Ovary (tissue), 9 donors: ENCODE results near the gene CCDC149. TPM values are rescaled to one million over a fixed set of nuclear protein-coding genes. Genes with fewer than 3 reads are reported as not detected.

ENCODE experiments used
- DNase-seq, 5 donors: peaks; one replicate each; pipeline ENCODE4 v3.0.0-alpha.2; 2019 to 2020
- H3K27ac ChIP-seq, 2 donors: fragments of 200-600 bp; one replicate each; pipeline versions ENCODE4 v1.5.1 to v1.8.0; 2019 to 2022
- H3K27me3 ChIP-seq: fragments of 200-600 bp; one replicate; pipeline ENCODE4 v1.8.0; 2022
- H3K36me3 ChIP-seq: fragments of 200-600 bp; sonication (generic); one replicate; pipeline ENCODE4 v1.5.1; 2019
- H3K4me1 ChIP-seq: one replicate; pipeline ENCODE4 v1.8.1; 2013; ENCODE audit warnings: mild to moderate bottlenecking, moderate library complexity; ENCODE audit not compliant: insufficient read depth
- H3K4me3 ChIP-seq: fragments of 200-600 bp; sonication (generic); one replicate; pipeline ENCODE4 v1.5.1; 2017
- H3K9me3 ChIP-seq, 2 donors: fragments of 200-600 bp in 1 of 2; sonication (generic) in 1 of 2; one replicate each; pipeline versions ENCODE4 v1.5.1 to v1.8.1; 2013 to 2019; ENCODE audit warnings: mild to moderate bottlenecking in 1 of 2, moderate library complexity in 1 of 2
- CTCF ChIP-seq, 3 donors: fragments of 450-650 bp in 2 of 3; fragments of 200-600 bp in 1 of 3; IDR thresholded peaks; one replicate each; pipeline versions ENCODE4 v1.5.1 to v1.8.0; 2016 to 2022; ENCODE audit warnings: antibody characterized with exemption in 3 of 3, mild to moderate bottlenecking in 1 of 3
- EP300 ChIP-seq: sonication (generic); formaldehyde crosslinking; IDR thresholded peaks from one replicate; pipeline ENCODE4 v1.6.1; 2017; ENCODE audit warnings: antibody characterized with exemption
- POLR2A ChIP-seq: fragments of 450-650 bp; IDR thresholded peaks from one replicate; pipeline ENCODE4 v1.6.1; 2017; ENCODE audit warnings: antibody characterized with exemption, mild to moderate bottlenecking, moderate library complexity
- WGBS, 3 donors: extraction: QIAGEN DNeasy Blood & Tissue Kit in 1 of 3; methylation state at CpG; one replicate each; pipeline versions ENCODE4 v1.1.5 to v1.1.7; 2013 to 2017; 5-methylcytosine and 5-hydroxymethylcytosine counted together
- intact Hi-C, 4 donors: fragments of 100-400 bp; cut with DNase I; formaldehyde crosslinking; loops; one replicate each; pipeline versions ENCODE4 v1.11.0 to v1.15.1; 2022 to 2023
- polyA plus RNA-seq, 2 donors: library from polyadenylated mRNA; stranded (reverse); fragments of 200-250 nt in 1 of 2; fragments of 350-450 nt in 1 of 2; fragmentation: Illumina TruSeq in 1 of 2; extraction: RNeasy Lipid Tissue Mini Kit (QIAGEN cat#74804) in 1 of 2; gene quantifications; one replicate each; pipeline ENCODE4 v1.2.3, GENCODE V29; 2013 to 2014
- total RNA-seq, 7 donors: library from RNA; depleted of rRNA in 2 of 7; stranded (reverse); fragments of >200 nt in 2 of 7; fragmentation: NEBNext Ultra II Directional in 3 of 7; extraction: Animal tissue kit (Norgen Biotek cat#: 25700) in 3 of 7; gene quantifications; one replicate each; pipeline versions ENCODE4 v1.1.0 to v1.2.4, GENCODE V29; 2016 to 2023
- donor health status: DM: no; HTN: no; CAD: no; lungs with moderate emphysema.
- donor health status: DM: no; HTN: no; CAD: no.
- donor health status: Bipolar disorder and iron deficiency.
- donor health status: DM: yes; HTN: yes; CAD: no.
- donor health status: DM: no; HTN: no; CAD: no.
- donor health status: DM: yes; HTN: yes; CAD: no.

The CCDC149 gene
- total and polyA plus RNA-seq, 9 donors = 6.2 to 21.7 (median 17.5) TPM

- Histone ChIP-seq H3K27me3 (no peaks in the 10 kb centered on the region), H3K36me3 (no peaks in the 10 kb centered on the region), H3K4me3 (peak overlapping the region; percentile 28), H3K9me3 (no peaks in the 10 kb centered on the region), H3K4me1 (peaks cover 15% of the 10 kb centered on the region), H3K27ac (peak overlapping the region; percentile 53 to 70)
- intact Hi-C loops = loop anchor here in 2 of 4 donors (10.0 kb wide), 1 partner anchor 211 kb away; the partner anchor contains the start of gene DHX15 (in 2 of the 2)
- TF ChIP-seq CTCF (IDR thresholded peaks at IDR 0.05) (no peak), POLR2A (no peak), EP300 (no peak)
- WGBS, 3 donors = 24 to 39% (median 34%) methylated on average over 9 of the region's 9 CpGs
- DNase-seq = no peak
Measured at GRCh38 chr4:24795666-24796381, 117.0 kb downstream of the CCDC149 start.

- peak within 1 kb of the TSS; percentile 53 to 70 for H3K27ac ChIP-seq
- no peaks in the 10 kb centered on the region for H3K27me3 ChIP-seq
- TF ChIP-seq CTCF (IDR thresholded peaks at IDR 0.05) (no peak), POLR2A (peak; percentile 42), EP300 (no peak)
- H3K4me1 ChIP-seq = peaks cover 13% of the 10 kb centered on the region
- WGBS, 3 donors = 14 to 19% (median 18%) methylated on average over 21 of the region's 21 CpGs
- DNase-seq = peak; percentile 69 to 80 (median 75)
- no peaks in the 10 kb centered on the region for H3K9me3 ChIP-seq
- intact Hi-C loops = loop anchor here in 2 of 4 donors (10.0 kb wide), 1 partner anchor 210 kb away; the partner anchor contains the start of gene DHX15 (in 2 of the 2)
- no peaks in the 10 kb centered on the region for H3K36me3 ChIP-seq
- H3K4me3 ChIP-seq = peak within 1 kb of the TSS; percentile 28
Measured at GRCh38 chr4:24794916-24795665, 117.8 kb downstream of the CCDC149 start, which contains the start of gene SOD3. Gene SOD3 (plus strand): TSS chr4:24795573. CDS start chr4:24799522, 3,949 bp downstream.

GRCh38 chr4:24794480-24794879 is 118.4 kb downstream of the CCDC149 start:
- peaks cover 13% of the 10 kb centered on the region for H3K4me1 ChIP-seq
- WGBS, 3 donors = 45 to 49% (median 46%) methylated on average over 10 of the region's 10 CpGs
- DNase-seq = peak in 2 of 5 donors; percentile 25 to 48
- H3K27me3 ChIP-seq = no peaks in the 10 kb centered on the region
- H3K4me3 ChIP-seq = peak overlapping the region; percentile 28
- no peaks in the 10 kb centered on the region for H3K9me3 ChIP-seq
- no peaks in the 10 kb centered on the region for H3K36me3 ChIP-seq
- TF ChIP-seq EP300 (peak; percentile 76), CTCF (IDR thresholded peaks at IDR 0.05) (no peak), POLR2A (no peak)
- intact Hi-C loops = loop anchor here in 2 of 4 donors (10.0 kb wide), 1 partner anchor 210 kb away; the partner anchor contains the start of gene DHX15 (in 2 of the 2)
- peak overlapping the region; percentile 38 to 41 for H3K27ac ChIP-seq

GRCh38 chr4:24794051-24794450 is 118.8 kb downstream of the CCDC149 start:
- 74 to 87% (median 82%) methylated on average over 4 of the region's 4 CpGs for WGBS, 3 donors
- intact Hi-C loops = loop anchor here in 2 of 4 donors (10.0 kb wide), 1 partner anchor 209 kb away; the partner anchor contains the start of gene DHX15 (in 2 of the 2)
- H3K27me3 ChIP-seq = no peaks in the 10 kb centered on the region
- H3K9me3 ChIP-seq = no peaks in the 10 kb centered on the region
- H3K4me3 ChIP-seq = no peak overlapping the region
- peak overlapping the region; percentile 38 to 41 for H3K27ac ChIP-seq
- H3K4me1 ChIP-seq = peaks cover 13% of the 10 kb centered on the region
- H3K36me3 ChIP-seq = no peaks in the 10 kb centered on the region
- TF ChIP-seq POLR2A (no peak), EP300 (no peak), CTCF (IDR thresholded peaks at IDR 0.05) (no peak)
- no peak for DNase-seq
